HTR-8/SVneo (cell line): ENCODE data around the gene CERS2.
A peak's percentile ranks its signal among the peaks of the same experiment; 100 is the strongest.

ENCODE experiments used
- DNase-seq: peaks from one replicate; pipeline ENCODE4 v3.0.0; 2011; ENCODE audit warnings: low spot score, mixed read lengths; ENCODE audit not compliant: insufficient read length
- FAIRE-seq: peaks from 2 replicates; lab custom pipeline; 2011; peaks lifted over from hg19 to GRCh38; lab: Jason Lieb, UNC

The CERS2 gene

GRCh38 chr1:150974580-150975478, at the start of gene CERS2:
Gene CERS2 (minus strand): TSS chr1:150974835. CDS start chr1:150969090, 5,745 bp downstream.
- DNase-seq (peak; percentile 68), FAIRE-seq (no peak)

DNA sequence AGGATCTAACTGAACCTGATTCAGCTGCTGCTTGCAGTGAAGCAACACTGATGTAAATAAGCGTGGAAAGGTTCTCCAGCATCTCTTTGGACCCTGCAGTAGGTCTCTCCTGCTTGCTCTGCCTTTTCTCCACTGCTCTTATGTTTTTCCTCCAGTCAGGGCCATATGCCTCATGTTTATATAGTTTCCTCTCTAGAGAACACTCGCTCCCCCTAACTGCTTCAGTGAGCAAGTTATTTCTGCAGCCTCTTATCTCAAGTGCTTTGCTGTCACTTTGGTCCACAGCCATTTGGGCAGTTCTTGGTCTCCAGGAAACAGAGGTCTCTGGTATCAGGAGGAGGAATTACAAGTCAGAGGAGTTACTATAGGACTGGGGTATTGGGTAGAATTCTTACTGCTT, 38.9 kb upstream of the CERS2 start:
- DNase-seq (no peak), FAIRE-seq (no peak)

DNA sequence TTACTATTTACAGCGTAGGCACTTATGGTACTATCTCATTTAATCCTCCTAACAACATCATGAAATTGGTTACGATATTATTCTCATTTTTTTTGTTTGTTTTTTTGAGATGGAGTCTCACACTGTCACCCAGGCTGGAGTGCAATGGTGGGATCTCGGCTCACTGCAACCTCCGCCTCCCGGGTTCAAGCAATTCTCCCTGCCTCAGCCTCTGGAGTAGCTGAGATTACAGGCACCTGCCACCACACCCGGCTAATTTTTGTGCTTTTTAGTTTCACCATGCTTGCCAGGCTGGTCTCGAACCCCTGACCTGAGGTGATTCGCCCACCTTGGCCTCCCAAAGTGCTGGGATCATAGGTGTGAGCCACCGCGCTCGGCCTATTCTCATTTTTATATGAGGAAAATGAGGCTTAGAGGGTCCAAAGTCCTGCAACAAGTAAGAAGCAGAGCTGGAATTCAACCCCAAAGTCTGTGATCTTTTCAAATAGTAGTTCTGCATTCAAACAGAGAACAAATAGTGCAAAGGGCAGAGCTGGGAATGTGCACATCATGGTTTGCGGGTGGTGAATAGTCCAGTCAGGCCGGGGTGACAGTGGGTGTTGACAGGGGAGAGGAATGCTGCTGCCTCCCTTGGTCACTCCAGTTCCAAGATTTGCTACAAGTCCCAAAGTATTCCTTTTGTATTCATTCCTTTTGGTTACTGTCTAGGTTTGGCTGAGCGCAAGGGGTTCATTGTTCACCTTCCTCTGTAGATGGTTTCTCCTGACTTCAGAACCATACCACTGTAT, 38.2 kb upstream of the CERS2 start:
- no peak for DNase-seq
- FAIRE-seq, result no peak

DNA sequence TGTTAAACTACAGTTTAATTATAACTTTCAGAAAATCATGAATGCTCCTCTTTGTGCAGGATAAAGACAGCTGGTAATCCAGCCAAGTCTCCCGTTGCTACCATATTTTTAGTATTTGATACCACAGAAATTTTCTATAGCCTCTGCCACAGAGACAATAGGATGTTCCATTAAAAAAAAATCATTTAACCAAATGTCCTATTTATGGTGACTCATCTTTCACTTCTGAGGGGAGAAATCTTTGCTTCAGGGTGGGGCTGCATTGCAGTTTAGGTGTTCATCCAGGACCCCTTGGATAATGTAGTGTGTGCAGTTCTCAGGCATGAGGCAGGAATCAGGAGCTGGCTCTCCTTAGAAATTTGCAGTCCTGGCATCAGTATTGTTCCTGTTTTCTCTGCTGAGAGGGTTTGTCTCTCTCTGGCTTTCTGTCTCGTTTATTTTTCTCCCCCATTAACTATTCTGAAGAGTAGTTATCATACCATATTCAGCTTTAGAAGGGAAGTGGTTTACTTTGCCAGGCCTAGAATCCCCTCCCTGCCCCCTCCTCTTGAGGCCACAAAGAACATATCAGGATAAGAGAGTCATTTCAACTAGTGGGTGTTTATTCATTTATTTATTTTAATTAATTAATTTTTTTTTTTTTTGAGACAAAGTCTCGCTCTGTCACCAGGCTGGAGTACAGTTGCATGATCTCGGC, 36.7 kb upstream of the CERS2 start:
- DNase-seq (no peak), FAIRE-seq (no peak)

- no peak for FAIRE-seq
- no peak for DNase-seq
These were observed 35.7 kb upstream of the CERS2 start for GRCh38 chr1:151010346-151010726.

- DNase-seq (no peak), FAIRE-seq (no peak)
These were observed 35.2 kb upstream of the CERS2 start for GRCh38 chr1:151009674-151010345.

GRCh38 chr1:151009206-151009587, 34.6 kb upstream of the CERS2 start:
- FAIRE-seq (no peak), DNase-seq (no peak)

DNA sequence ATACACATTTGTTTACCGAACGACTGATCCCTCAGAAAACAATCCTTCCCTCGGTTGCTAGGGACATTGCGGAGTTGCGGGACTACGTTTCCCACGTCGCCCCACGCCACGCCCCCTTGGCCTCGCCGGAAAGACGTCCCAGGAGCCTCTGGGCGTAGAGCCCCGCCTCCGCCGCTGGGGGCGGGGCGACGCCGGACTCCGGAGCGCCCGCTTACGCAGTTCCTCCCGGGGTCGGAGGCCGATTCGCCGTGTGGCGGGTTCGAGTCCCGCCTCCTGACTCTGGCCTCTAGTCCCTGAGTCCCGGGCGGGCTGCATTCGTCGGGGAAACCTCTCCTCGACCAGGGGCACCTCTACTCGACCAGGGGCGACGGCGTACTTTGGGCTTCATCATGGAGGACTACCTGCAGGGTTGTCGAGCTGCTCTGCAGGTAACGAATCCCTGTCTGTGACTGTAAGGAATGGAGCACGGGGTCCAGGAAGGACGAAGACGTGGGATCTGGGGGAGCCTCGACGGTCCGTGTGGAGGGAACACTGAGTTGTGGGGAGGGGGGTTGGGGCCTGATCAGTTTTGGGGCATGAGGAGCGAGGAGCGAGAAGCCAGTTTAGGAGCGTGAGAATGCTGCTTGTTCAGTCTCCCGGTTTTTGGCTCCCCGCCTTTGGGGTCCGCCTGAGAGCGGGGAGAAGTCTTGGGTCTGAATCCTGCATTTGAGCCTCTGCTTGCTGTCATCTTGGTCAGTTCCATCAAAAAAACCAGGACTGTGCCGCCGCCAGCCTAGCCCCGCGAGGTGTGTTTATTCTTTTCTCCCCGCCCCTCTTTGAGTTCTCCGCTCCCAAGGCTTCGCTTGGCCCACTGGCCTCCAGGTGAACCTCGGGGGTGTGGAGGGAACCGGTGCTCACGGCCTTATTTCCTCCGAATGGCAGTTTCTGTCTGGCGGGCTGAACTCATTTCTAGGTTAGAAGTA, 33.9 kb upstream of the CERS2 start, which contains the start of gene PRUNE1:
Gene PRUNE1, plus strand, starts transcription at position 206 of the 962 bp plus-strand sequence. Its CDS starts 184 bp downstream, at position 390.
- DNase-seq, result peak; percentile 96
- no peak for FAIRE-seq

GRCh38 chr1:151007853-151008243, 33.2 kb upstream of the CERS2 start:
- DNase-seq, result no peak
- FAIRE-seq, result no peak

GRCh38 chr1:151006327-151007052, 31.9 kb upstream of the CERS2 start, which contains the start of gene MINDY1:
Gene MINDY1 (minus strand): TSS chr1:151006902. CDS start chr1:151002617, 4,285 bp downstream.
- FAIRE-seq (no peak), DNase-seq (peak; percentile 76)

DNA sequence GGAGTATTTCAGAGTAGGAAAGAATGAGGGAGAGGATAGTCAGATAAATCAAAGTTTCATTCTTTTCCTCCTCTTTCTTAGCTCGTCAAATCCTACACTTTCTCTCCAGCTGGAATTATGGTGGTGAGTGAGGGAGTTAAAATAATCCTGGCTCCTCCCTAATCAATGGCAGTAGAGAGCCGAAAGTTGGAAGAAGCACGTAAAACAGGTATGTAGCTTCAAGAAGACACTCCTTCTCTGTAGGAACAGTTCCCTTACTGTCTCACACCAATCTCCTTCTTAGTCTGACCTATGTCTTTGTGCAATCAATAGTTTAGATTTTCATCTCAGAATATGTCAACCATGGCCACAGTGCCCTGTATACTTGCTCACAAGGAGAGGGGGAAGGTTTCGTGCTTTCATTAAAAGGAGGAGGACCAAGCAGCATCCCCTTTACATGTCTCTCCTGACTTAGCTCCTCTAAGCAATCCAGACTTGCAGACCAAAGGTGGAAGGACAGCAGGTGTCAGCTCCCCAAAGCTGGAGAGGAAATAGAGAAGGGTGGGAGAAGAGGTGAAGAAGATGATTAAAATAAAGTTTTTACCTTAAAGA, 31.2 kb upstream of the CERS2 start:
- FAIRE-seq, result no peak
- no peak for DNase-seq

GRCh38 chr1:151003180-151003579, 28.5 kb upstream of the CERS2 start:
- FAIRE-seq, result no peak
- no peak for DNase-seq

- no peak for DNase-seq
- no peak for FAIRE-seq
These were observed 28.0 kb upstream of the CERS2 start for GRCh38 chr1:151002611-151003010.

- DNase-seq (no peak), FAIRE-seq (no peak)
These were observed 27.4 kb upstream of the CERS2 start for GRCh38 chr1:151002051-151002450.

GRCh38 chr1:151001602-151002001, 27.0 kb upstream of the CERS2 start:
- no peak for FAIRE-seq
- DNase-seq, result no peak

- DNase-seq, result no peak
- no peak for FAIRE-seq
These were observed 25.8 kb upstream of the CERS2 start for GRCh38 chr1:151000408-151000807.

DNA sequence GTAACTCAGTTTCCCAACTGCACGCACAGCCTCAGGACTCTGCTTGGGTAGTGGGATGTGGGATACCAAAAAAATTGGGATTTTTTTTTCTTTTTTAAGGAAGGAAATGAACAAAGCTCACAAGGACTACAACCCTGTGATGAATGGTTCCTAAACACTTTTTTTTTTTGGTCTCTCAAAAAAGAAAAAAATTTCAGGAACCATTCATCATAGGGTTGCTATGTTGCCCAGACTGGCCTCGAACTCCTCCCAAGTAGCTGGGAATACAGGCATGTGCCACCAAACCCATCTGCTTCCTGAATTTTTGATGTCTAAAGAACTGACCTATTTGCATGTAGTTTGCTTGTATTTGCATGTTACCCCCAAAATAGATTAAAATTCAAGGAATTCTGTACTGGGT, 25.3 kb upstream of the CERS2 start:
- DNase-seq, result no peak
- FAIRE-seq, result no peak
